Mammary epithelial cell (primary cell): ENCODE results near the gene SLC23A2.

Source experiments
- EZH2 ChIP-seq: IDR thresholded peaks from 2 replicates; pipeline ENCODE4 v1.6.1; 2012; ENCODE audit warnings: low read length, inconsistent platforms, borderline replicate concordance
- TF ChIP-seq, protein P1 (sequence below), 2 donors: IDR thresholded peaks in 1 of 2; conservative IDR thresholded peaks in 1 of 2; 2 replicates each; pipeline ENCODE4 v1.5.1; 2011 to 2012; ENCODE audit warnings: inconsistent platforms in 2 of 2, low read length in 2 of 2, mild to moderate bottlenecking in 2 of 2, control low read depth in 1 of 2, low read depth in 1 of 2; ENCODE audit not compliant: insufficient read depth in 1 of 2; ENCODE audit errors: extremely low read depth in 1 of 2

DNA sequence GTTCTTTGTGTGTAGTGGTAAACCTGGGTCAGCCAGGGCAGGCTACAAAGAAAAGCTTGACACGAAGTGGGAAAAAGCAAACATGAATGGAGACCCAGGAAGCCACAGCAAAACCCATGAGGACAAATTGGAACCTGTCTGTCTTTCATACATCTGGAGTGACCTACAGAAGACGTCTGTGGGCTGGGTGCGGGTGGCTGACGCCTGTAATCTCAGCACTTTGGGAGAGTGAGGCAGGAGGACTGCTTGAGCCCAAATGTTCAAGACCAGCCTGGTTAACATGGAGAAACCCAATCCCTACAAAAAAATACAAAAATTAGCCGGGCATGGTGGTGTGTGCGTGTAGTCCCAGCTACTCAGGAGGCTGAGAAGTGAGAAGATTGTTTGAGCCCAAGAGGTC is 164.8 kb downstream of the SLC23A2 start:
- TF ChIP-seq, protein P1, sequence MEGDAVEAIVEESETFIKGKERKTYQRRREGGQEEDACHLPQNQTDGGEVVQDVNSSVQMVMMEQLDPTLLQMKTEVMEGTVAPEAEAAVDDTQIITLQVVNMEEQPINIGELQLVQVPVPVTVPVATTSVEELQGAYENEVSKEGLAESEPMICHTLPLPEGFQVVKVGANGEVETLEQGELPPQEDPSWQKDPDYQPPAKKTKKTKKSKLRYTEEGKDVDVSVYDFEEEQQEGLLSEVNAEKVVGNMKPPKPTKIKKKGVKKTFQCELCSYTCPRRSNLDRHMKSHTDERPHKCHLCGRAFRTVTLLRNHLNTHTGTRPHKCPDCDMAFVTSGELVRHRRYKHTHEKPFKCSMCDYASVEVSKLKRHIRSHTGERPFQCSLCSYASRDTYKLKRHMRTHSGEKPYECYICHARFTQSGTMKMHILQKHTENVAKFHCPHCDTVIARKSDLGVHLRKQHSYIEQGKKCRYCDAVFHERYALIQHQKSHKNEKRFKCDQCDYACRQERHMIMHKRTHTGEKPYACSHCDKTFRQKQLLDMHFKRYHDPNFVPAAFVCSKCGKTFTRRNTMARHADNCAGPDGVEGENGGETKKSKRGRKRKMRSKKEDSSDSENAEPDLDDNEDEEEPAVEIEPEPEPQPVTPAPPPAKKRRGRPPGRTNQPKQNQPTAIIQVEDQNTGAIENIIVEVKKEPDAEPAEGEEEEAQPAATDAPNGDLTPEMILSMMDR (conservative IDR thresholded peaks at IDR 0.05 in 1 of 2, IDR thresholded peaks at IDR 0.05 in 1 of 2; ENCODE audit: extremely low read depth in 1 of 2, insufficient read depth in 1 of 2, low read depth in 1 of 2, low read length in 2 of 2), result no peak
- TF ChIP-seq EZH2, result no peak
